CMK (cell line): Measurements from ENCODE around the gene ATXN10.
"Not testable (repeated sequence)": the region's sequence is repeated elsewhere in the genome, so short reads cannot be mapped to it uniquely, and the experiment has no call there.

ENCODE experiments used
- DNase-seq: peaks from one replicate; pipeline ENCODE4 v3.0.0-alpha.2; 2010; ENCODE audit warnings: low read depth

Gene ATXN10

DNA sequence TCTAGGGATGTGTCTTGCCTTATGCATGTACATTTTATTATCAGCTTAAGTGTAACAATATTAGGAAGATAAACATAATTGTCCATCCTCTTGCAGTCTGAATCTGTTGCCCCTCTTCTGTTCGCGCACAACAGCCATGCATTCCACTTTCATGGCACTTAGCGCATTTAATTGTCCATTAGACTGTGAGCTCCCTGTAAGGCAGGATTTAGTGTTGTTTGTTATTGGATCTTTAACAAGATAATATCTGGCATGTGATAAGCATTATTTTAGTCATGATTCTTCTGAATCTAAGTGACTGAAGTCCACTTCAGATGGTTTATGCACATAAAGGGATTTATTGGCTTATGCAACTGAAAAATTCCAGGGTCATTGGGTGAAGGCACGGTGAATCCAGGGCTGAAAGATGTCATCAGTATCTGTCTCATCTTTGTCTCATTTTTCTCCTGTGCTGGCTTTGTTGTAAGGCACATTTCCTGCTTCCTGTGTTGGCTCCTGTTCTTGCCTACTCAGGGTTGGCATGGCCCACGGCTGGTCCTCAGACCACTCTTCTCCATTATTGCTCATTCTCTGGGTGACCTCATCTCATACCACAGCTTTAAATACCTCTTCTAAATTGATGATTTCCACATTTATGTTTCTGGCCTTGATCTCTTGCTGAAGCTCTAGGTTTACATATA lies 37.6 kb downstream of the ATXN10 start:
- no peak for DNase-seq

DNA sequence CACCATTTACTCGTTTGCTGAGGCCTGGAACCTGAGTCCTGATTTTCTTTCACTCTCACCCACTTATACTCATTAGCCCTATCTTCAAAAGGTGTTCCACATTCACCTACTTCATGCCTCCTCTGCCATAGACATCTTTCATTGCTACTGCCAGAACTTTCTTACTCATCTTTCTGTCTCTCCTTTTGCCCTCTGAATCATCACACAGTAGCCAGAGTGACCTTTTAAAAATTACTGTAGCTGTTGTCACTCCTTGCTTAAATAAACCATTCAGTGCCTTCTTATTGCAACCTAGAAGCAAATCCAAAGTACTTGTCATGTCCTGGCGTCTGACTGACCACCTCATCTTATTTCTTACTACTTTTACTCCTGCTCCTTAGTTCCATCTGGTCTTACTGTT lies 38.2 kb downstream of the ATXN10 start:
- DNase-seq: no peak

- no peak for DNase-seq
Measured at GRCh38 chr22:45710469-45710868, 38.8 kb downstream of the ATXN10 start.

DNA sequence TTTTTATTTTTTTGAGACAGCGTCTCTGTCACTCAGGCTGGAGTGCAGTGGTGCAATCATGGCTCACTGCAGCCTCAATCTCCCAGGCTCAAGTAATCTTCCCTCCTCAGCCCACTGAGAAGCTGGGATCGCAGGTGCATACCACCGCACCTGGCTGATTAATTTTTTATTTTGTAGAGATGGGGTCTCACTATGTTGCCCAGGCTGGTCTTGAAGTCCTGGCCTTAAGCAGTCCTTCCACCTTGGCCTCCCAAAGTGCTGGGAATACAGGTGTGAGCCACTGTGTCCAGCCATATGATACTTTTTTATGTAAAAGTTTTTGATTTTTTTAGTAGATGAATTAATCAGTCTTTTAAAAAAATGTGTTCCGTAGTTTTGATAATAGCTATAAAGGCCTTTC lies 42.8 kb downstream of the ATXN10 start:
- DNase-seq: not testable (repeated sequence)

DNA sequence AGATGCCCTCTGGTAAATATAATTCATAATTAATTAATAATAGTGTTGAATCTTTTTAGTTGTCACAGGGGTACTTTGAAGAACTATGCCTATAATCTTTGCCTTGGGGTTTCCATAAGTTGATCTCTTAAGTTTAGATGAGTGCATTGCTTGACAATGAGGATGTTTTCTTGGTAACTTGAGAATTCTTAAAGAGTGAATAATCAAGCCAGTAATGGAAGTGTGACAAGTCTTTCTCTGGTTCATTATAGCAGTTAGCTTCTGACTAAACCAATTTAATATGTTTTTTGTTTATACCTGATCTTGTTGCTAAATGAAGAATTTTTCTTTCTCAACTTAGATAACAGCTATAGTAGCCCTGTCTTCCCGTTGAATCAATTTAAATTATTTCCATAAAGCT lies 46.2 kb downstream of the ATXN10 start:
- DNase-seq: no peak

GRCh38 chr22:45718391-45718790 lies 46.8 kb downstream of the ATXN10 start:
- DNase-seq: no peak

GRCh38 chr22:45720839-45721378 lies 49.3 kb downstream of the ATXN10 start:
- no peak for DNase-seq

DNA sequence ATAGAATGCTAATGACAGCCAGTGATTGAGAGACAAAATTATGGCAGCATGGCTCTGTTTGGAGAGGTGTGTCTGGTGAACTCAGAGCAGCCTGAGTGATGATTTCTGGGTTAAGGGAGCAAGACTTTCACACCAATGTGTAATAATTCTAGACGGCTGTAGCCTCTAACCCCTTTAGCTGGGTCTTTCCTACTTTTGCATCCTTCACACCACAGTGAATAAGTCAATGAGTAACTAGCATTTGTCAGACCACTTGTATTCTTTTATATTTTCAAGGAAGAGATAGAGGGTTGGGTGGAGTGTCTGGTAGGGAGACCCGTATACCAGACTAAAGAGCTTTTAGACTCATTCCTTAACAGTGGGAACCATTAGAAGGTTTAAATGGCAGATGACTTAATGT lies 50.4 kb downstream of the ATXN10 start:
- DNase-seq: no peak

DNA sequence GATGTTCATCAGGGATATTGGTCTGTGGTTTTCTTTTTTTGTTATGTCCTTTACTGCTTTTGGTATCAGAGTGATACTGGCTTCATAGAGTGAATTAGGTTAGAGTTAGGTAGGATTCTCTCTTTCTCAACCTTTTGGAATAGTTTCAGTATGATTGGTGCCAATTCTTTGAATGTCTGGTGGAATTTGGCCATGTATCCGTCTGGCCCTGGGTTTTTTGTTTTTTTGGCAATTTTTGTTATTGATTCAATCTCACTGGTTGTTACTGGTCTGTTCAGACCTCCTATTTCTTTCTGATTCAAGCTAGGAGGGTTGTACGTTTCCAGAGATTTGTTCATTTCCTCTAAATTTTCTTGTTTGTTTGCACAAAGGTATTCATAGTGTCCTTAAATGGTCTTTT lies 54.4 kb downstream of the ATXN10 start:
- DNase-seq: no peak

- DNase-seq: no peak
Measured at GRCh38 chr22:45731041-45731797, 59.6 kb downstream of the ATXN10 start.

DNA sequence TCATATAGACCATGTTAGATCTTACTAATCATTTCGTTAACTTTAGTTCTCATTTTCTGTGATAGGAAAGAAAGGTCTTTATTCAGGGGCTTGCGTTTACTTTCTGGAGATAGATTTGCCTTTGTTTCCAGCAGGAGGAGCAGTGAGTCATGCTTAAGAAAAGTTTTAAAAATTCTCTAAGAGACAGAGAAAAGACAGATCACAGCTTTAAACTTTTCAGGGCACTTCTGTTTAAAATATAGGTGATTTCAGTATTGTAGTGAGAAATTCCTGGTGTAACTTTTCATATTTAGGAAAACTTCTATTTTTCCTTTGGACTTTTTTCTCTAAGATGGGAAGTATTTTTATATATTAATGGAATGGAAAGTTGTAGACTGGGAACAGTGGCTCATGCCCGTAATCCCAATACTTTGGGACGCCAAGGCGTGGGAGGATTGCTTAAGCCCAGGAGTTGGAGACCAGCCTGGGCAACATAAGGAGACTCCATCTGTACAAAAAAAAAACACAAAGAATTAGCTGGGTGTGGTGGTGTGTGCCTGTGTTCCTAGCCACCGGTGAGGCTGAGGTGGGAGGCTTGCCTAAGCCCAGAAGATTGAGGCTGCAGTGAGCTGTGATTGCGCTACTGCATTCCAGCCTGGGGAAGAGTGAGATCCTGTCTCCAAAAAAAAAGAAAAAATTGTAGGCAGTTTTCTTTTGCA lies 60.3 kb downstream of the ATXN10 start:
- DNase-seq: no peak

DNA sequence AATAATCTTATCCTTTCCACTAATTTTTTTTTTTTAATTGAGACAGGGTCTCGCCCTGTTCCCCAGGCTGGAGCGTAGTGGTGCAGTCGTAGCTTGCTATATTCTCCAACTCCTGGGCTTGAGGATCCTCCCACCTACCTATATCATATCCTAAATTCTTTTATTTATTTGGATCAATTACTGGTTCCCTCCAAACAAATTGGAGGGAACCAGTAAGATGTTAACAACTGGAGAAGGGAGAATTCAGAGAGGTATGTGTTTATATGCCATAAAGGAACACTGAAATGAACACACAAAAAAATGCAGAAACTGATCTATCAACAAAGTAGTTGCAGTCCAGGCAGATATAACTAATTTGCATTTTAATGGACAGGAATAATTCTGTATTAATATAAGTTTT lies 63.6 kb downstream of the ATXN10 start:
- no peak for DNase-seq

DNA sequence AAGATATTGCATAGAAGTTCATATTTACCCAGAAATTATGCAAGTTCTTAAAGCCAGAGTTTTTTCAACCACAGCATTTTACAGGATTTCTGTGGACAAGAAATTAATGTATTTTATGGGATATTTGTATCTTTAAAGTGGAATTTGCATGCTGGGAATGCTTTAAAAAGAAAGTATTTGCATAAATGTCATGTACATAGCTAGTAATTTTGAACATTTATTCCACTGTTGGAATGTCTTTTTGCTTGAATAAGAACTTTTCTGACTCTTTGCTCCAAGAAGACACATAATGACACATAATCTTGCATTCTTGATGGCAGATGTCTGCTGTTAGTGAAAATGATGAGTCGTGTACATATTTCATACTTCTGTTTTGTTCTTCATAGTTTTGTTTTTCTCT lies 66.6 kb downstream of the ATXN10 start:
- DNase-seq: no peak

DNA sequence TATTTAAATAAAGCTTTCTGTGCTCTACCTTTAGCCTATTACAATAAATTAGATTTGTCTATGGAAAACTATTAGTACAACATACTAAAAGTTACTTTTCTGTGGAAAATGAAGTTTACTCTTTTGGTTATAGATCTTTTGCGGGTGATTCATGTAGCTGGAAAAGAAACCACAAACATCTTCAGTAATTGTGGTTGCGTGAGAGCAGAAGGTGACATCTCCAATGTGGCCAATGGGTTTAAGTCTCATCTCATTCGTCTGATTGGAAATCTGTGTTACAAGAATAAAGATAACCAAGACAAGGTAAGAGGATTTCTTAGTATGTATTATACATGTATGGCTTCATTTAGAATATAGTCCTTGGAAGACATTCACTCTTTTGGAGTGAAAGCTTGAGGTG lies 68.6 kb downstream of the ATXN10 start:
- no peak for DNase-seq

DNA sequence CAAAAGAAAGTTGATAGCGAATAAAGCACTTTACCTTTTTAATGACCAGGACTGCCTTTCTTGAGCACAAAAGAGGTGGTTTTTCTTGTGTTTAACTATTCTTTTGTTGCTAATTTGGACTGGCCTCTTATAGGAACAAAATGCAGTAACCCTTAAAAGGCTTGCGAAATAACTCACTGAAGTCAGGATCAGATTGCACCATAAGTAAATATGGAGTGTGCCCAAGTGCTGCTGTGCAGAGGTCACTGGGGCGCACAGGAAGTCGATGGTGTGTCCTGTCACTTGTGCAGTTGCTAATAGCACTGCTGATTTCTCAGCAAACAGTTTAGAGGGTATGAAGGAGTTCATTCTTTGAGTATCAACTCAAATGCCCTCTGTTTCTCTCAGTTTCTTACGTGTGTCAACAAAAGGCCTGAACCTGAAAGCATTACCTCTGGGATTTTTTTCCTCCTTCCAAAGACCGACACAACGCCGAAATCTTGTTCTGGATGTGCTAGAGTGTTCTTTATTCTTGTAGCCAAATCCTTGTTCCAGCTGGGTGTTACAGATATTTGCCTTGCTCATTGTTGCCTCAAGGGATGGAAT lies 71.3 kb downstream of the ATXN10 start:
- DNase-seq: no peak

DNA sequence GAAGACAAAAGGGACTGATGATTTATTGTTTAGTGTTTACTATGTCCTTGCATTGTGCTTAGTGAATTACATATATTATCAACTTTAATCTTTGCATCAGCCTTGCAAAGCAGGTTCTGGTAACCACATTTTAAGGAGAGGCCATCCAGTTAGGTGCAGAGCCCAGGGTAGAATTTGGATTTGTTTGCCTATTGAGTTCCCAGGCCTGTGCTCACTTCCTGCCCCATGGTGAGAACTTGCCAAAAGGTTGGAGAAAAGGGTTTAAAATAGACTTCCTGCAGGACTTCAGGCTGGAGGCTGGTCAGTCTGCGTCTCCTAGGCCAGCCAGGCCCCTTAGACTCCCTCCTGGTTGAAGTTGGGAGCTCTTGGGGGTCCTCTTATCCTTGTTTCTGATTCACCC lies 72.1 kb downstream of the ATXN10 start:
- DNase-seq: no peak

DNA sequence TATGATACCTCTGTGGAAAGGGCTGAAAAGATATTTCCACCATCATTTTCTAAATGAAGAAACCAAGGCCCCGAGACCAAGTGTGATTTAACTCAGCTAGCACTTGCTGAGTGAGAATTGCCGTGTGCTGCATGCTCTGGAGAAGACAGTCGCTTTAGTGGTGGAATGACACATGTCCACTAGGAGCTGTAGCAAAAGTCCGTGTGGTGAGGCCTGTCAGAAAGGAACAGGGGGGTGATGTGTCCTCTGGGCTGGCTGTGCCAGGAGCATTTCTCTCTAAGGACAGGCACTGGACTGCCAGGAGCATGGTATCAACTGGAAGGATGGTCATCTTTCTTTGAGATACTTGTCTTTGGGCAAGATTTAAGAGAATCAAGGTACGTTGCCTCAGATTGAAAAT lies 72.8 kb downstream of the ATXN10 start:
- no peak for DNase-seq

- no peak for DNase-seq
Measured at GRCh38 chr22:45750626-45751025, 79.0 kb downstream of the ATXN10 start.

DNA sequence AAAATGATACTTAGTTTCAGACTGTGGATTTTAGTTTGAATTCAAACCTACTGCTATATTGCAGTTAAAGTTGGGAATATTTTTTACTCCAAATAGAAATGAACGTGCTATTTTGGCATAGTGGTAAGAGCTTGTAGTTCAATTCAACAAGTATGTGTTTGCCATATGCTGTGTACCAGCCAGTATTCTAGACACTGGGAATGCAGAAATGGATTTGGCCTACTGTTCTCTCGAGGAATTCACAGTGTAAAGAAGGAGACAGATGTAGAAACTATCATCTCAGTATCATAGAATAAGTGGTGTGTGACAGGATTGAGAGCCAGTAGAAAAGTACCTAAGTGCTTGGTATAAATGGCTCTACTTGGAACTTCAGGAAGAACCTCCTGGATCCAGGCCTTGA lies 80.4 kb downstream of the ATXN10 start:
- DNase-seq: no peak

GRCh38 chr22:45754822-45755221 lies 83.2 kb downstream of the ATXN10 start:
- no peak for DNase-seq

GRCh38 chr22:45756558-45756957 lies 84.9 kb downstream of the ATXN10 start:
- no peak for DNase-seq

DNA sequence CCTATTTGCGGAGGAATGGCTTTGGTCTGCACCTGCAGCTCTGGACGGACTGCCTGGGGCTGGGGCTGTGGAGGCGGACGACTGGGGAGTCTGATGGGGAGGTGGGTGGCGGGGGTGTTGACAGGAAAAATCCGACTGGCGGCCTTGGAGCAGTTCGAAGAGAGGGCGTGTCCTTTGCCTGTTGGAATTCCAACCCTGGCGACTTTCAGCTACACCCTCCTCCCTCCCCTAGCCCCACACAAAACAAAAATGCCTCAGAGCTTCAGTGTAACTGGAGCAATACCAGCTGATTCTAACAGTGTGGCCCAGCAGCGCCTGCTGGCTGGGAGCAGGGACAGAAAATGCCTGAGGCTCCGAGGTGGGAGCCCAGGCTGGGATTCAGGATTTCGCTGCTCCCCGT lies 85.4 kb downstream of the ATXN10 start:
- no peak for DNase-seq

GRCh38 chr22:45757936-45758335 lies 86.3 kb downstream of the ATXN10 start:
- no peak for DNase-seq
